Activated CD4-positive, CD25-positive, alpha-beta regulatory T cell treated with anti-CD3 and anti-CD28 coated beads, Interleukin-2, amount 50 U/mL, for 24 hours (primary cell): ENCODE results near the gene SUGP2.
A peak's percentile ranks its signal among the peaks of the same experiment; 100 is the strongest.

Experiments
- ATAC-seq, 2 donors: fragments of 150-1000 bp; cut with Tn5 transposase; one replicate each; pipeline ENCODE4 v1.10.0; 2021; ENCODE audit warnings: mild to moderate bottlenecking in 1 of 2, moderate library complexity in 1 of 2

SUGP2 gene

DNA sequence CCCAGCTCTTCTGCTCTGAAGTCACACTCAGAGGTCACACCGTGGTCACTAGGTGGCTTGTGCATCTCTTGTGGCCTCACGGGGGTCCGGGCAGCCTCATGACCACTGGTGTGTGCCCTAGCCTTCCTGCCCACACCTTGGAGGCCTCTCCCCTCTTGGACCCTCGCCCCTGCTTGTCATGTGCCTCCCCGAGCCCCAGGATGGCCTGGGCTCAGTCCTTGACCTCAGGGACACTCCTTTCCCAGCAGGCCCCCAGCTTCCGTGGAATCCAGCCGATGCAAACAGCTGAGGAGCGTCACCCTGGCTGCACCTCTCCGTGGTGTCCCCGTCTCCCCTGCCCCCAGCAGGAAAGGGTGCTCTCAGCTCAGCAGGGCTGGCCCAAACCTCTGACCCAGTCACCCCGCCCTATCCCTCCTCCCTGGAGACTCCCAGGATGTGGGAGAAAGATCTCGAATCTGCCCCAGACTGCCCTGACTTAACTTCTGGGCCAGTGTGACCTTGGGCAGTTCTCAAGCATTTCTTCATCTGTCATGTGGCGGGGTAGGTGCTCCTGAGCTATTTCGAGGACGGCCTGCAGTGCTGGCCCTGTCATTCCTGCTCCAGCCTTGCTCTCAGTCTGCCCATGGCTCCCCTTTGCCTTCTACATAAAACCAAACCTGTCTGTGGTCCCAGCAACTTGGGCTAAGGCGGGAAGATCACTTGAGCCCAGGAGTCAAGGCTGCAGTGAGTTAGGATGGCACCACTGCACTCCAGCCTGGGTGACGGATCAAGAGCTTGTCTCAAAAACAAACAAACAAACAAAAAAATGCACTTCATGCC is 25.9 kb upstream of the SUGP2 start:
- ATAC-seq = no peak

DNA sequence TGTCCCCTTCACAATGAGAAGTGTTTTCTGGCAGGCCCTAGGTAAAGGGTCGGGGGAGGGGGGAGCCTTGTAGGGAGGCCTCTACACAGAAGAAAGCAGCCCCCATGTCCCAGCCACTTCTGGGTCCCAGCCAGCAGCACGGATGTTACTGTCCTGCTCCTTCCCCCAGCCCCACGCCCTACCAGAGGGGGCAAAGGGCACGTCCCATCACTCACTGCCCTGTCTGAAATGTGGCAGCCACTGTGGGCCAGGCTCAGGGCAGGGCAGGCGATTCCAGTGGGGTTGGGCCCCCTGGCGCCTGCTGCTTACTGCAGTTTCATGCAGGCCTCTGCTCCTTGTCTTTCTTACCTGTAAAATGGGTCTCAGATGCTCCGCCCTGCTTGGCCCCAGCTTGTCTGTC is 24.4 kb upstream of the SUGP2 start:
- no peak for ATAC-seq

DNA sequence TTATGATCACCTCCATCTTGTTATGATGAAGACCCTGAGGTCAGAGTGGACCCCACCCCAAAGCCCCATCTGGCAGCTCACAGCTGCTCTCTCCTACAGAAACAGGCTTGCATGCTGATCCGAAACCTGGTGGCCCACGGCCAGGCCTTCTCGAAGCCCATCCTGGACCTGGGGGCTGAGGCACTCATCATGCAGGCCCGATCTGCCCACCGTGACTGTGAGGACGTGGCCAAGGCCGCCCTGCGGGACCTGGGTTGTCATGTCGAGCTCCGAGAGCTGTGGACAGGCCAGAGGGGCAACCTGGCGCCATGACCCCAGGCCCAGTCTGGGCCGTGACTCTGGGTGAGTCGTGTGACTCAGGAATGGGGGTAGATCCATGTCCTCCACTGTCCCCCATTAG is 24.0 kb upstream of the SUGP2 start:
- ATAC-seq = no peak

DNA sequence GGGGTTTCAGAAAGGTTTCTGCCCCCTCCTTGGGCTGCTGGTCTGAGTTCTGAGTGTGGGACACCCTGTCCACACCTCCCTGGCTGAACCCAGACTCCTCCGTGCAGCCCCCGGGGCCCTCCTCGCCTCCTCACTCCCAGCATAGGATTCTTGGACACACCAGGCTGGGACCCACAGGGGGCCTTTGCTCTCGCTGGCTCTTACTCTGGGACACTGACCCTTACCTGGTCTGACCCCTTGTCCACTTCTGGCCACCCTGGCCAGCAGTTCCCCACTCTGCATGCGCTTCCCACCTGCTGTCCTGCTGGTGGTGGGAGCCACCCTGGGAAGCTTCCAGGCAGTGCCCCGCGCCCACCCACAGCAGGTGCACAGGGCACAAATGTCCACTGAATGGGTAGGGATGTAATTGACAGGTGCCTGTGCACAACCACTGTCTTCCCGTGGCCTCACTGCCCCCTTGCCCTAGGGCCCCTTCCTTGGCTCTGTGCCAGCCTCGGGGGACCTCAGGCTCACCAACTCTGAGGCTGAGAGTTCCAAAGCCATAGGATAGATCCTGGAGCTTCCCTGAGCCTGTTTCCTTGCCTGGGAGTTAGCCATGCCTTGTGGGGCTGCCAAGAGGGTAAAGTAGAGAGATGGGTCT is 23.4 kb upstream of the SUGP2 start:
- ATAC-seq = no peak

DNA sequence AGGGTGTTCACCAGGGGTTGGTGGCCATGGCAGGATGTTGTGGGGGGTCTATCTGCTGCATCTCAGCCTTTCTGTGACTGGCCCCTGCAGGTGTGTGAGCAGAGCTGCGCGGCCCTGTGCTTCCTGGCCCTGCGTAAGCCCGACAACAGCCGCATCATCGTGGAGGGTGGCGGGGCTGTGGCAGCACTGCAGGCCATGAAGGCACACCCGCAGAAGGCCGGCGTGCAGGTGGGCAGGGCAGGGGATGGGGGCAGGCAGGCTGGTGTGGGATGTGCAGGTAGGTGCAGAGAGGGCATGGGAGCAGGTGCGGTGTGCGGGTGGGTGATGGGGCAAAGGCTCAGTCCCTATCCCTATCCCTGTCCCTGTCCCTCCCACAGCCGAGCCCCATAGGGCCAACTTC is 22.4 kb upstream of the SUGP2 start:
- no peak for ATAC-seq

DNA sequence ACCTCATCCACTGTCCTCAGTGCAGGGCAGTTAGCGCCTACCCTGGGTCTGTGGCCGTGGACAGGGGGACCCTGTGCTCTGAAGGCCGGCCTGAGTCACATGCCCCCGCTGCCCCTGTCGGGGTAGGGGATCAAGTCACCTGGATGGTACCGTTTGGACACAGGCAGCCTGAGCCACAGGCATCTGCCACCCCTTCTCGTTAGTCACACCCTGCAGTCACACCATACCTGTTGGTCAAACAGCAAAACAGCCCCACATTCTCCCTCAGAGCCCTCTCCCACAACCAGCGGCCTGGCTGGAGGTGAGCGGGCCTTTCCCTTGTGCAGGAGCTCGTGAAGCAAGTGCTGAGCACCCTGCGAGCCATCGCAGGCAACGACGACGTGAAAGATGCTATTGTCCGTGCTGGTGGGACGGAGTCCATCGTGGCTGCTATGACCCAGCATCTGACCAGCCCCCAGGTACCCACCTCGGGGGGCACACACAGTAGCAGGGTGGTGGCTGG is 21.7 kb upstream of the SUGP2 start:
- no peak for ATAC-seq

DNA sequence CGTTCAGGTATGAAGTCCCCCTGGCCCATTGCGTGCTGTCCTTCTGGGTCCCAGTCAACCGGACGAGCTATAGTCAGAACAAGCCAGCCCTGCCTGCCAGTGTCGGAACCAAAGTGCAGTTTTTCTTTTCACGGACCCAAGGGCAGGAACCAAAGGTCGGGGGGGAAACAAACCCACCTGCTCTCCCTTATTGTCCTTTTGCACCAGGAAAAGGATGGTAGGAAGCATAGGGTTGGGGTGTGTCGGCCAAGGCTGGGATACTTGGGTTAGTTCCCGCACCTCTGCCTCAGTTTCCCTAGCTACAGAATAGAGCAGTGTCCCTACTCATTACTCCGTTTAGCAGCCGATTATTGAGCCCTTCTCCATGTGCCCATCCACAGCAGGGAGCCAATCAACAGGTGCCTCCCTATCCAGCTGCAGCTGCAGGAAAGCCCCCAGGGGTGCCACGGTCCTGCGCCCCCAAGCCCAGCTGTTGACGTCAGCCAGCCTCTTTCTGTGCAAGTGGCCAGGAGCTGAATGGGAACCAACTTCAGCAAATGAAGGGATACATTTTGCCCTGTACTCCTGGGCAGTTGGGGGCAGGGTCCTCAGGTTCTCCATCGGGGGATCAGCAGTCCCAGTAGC is 21.1 kb upstream of the SUGP2 start:
- ATAC-seq = no peak

DNA sequence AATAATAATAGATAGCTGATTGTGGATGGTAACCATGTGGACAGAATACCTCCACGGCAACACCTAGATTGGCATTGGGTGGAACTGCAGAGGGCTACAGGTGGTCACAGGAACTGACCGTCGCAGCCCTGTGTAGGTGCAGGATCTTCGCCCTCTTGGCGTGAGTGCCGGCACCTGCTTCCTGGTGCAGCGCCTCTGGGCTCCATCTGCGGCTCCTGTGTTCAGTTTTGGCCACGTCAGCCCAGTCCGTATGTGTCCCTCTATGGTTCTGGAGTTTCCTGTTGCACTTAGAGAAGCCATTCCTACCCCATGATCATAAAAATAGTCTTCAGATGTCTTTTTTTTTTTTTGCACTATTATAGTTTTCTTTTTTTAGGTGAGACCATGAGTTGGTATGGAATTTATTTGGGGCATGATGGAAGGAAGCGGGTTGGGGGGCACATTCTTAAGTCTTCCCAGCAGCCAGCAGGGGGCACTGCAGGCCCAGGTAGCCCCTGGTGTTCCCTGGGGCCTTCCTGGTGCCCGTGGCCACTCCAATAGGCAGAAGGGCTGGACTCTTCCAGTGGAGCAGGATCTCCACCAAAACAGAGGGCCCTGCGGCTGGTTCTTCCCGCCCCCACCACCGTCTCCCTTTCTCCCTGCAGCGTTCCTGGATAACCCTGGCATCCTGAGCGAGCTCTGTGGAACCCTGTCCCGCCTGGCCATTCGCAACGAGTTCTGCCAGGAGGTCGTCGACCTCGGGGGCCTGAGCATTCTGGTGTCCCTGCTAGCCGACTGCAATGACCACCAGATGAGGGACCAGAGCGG is 20.4 kb upstream of the SUGP2 start:
- peak in 1 of 2 donors; percentile 60 for ATAC-seq

DNA sequence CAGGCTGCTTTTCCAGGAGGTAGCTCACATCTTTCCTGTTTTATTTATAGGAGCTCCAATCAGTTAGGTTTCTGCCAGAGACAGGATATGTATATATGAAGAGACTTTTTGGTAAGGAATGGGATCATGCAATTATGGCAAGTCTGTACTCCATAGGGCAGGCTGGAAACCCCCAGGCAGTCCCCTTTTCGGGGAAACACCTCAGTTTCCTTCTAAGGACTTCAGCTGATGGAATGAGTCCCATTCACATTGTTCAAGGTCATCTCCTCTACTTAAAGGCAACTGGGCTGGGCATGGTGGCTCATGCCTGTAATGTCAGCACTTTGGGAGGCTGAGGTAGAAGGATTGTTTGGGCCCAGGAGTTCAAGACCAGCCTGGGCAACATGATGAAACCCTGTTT is 19.6 kb upstream of the SUGP2 start:
- ATAC-seq = no peak

DNA sequence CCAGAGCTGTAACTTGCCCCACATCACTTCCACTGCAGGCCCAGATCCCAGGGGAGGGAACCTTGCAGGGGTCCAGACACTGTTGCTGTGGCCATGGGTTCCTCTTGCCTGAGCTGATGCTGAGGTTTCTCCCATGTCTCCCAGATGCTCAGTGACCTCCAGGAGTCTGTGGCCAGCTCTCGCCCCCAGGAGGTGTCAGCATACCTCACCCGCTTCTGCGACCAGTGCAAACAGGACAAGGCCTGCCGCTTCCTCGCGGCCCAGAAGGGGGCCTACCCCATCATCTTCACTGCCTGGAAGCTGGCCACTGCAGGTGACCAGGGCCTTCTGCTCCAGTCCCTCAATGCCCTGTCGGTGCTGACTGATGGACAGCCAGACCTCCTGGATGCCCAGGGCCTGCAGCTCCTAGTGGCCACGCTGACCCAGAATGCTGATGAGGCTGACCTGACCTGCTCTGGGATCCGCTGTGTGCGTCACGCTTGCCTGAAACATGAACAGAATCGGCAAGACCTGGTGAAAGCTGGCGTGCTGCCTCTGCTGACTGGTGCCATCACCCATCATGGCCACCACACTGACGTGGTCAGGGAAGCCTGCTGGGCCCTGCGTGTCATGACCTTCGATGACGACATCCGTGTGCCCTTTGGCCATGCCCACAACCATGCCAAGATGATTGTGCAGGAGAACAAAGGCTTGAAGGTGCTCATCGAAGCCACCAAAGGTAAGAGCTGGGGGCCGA is 18.3 kb upstream of the SUGP2 start:
- no peak for ATAC-seq

DNA sequence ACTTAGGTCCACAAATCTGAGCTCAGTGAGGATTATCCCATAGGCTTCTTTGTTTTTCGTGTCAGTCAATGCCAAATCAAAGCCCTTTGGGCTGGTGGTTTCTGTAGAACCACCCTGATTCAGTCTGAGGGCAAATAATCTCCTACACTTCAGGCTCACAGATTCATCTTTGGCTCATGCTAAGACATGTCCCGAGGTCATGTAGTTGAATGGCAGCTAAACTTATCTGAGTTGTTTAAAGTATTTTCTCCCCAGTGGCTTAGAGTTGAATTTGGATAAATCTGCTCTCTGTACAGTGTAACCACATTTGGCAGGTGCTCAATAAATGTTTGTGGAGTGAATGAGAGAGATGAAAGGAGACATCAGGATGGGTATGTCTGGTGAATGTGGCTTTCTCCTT is 17.4 kb upstream of the SUGP2 start:
- no peak for ATAC-seq

DNA sequence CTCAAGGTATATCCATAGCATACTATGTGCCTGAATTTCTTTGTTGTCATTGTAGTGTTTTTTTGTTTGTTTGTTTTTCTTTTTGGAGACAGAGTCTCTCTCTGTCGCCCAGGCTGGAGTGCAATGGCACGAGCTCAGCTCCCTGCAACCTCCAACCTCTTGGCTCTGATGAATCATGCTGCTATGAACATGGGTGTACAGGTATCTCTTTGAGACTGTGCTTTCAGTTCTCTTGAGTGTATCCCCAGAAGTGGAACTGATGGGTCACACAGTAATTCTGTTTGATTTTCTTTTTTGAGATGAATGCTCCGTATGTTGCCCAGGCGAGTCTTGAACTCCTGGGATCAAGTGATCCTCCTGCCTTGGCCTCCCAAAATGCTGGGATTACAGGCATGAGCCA is 16.8 kb upstream of the SUGP2 start:
- ATAC-seq = no peak

DNA sequence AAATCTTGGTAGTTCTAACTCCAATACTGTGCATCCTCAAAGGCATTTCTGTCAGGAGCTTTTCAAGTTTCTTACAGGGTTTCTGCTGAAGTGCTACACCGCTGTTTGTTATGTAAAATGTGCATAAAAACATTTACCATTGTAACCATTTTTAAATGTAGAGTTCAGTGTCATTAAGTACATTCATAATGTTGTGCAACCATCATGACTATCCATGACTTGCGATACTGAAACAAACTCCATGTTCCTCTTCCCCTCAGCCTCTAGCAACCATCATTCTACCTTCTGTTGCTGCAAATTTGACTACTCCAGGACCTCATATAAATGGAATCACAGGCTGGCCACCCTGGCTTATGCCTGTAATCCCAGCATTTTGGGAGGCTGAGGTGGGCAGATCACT is 16.1 kb upstream of the SUGP2 start:
- ATAC-seq = no peak

DNA sequence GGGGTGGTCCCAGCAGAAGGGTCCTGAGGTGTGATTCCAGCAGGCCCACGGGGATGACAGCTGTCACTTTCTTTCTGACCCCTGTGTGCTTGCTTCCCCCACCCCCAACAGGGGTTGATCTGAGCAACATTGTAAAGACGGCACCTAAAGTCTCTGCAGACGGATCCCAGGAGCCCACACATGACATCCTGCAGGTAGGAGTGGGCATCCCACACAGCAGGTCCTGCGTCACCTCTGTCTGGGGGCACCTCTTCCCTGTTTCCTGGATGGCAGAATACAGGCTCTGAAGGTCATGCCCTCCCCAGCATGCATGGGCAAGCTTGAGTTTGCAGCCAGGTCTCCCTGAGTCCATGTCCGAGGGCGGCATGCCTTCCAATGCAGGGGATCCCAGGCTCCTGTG is 10.6 kb upstream of the SUGP2 start:
- ATAC-seq = no peak

DNA sequence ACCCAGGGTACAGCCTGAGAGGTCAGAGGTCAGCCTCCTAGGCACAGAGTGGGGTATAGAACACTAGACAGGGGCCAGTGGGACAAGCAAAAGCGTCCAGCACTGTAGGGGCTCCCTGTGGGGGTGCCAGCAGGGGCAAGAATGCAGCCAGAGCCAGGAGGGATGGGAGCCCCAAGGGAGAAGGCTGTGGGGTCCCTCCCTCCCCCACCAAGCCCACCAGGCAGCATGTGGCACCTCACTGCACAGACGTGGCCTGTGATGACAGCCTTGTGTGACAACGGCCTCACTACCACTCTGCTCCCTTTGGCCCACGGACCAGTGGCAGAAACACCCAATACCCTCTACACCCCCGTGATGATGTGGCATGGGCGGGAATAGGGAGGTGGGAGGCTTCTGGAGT is 10.2 kb upstream of the SUGP2 start:
- ATAC-seq = no peak

DNA sequence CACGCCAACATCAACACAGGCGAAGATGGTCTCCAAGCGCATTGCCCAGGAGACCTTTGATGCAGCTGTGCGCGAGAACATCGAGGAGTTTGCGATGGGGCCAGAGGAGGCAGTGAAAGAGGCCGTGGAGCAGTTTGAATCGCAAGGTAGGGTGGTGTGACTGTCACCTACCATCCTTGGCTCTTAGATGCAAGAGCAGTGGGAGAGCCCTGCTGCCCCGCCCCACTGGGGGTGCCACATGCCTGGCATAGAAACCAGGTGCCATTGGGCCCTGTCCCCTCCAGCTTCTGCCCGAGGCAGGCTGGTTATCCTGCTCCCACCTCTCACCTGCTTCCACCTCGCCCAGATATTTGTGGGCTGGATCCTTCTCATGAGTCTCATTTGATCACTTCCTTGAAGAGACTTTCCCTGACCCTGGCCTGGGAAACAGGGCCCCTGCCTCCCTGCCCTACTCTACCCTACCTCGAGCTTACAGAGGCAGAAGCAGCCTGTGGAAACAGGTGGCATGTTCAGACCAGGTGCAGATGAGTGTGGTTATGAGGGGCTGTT is 9.5 kb upstream of the SUGP2 start:
- no peak for ATAC-seq

DNA sequence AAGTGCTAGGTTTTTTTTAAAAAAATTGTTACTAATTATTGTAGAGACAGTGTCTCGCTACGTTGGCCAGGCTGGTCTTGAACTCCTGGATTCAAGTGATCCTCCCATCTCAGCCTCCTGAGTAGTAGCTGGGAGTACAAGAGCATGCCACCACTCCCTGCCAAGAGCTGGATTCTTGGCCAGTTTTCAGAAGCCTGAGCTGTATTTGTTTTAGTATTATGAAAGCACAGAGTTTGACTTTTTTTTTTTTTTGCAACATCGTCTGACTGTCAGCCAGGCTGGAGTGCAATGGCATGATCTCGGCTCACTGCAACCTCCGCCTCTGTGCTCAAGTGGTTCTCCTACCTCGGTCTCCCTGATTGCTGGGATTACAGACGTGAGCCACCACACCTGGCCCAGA is 7.1 kb upstream of the SUGP2 start:
- ATAC-seq = no peak

DNA sequence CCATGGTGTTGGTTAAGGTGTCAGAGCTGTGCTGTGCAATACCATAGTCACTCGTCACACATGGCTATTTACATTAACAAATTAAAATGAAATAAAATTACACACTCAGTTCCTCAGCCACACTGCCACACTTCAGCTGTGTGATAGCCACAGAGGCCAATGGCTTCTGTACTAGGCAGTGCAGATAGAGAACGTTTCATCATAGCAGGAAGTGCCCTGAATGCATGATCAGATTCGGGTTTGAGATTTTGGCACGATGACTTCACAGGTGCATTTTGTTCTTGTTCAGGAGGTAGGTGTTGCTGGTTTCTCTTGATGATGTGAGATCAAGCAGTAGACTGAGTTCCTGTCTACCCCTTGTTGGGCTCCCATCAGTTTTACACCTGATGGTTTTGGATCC is 6.6 kb upstream of the SUGP2 start:
- ATAC-seq = peak; percentile 41 to 48

DNA sequence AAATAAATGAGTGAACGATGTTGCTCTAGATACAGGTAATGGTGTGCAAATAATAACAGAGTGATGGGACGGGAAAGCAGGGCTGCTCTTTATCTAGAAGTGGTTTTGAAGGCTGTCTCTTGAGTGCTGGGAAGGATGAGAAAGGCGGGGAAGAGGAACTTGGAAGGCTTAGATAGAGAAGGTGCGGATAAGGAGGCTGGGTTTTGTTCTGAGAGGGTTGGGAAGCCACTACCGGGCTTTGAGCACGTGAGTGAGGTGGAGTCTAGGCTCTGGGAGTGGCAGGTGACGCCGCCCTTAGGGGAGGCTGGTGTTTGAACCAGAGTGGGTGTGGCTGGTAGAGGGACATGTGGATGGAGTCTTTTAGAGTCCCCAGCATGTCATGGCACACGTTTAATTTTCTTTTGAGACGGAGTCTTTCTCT is 897 bp upstream of the SUGP2 start:
- peak; percentile 74 to 76 for ATAC-seq

DNA sequence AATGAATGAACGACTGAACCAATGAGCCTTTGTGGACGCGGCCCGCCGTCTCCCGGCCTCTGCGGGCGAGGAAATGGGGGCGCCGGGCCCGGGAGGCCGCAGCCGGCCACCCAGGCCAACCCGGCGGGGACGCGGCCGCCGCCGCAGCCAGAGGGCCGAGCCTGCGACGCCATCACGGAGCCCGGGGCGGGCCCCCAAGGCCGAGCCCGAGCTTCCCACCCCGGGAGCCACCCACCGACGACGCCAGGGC is 216 bp downstream of the SUGP2 start:
- ATAC-seq = no peak

DNA sequence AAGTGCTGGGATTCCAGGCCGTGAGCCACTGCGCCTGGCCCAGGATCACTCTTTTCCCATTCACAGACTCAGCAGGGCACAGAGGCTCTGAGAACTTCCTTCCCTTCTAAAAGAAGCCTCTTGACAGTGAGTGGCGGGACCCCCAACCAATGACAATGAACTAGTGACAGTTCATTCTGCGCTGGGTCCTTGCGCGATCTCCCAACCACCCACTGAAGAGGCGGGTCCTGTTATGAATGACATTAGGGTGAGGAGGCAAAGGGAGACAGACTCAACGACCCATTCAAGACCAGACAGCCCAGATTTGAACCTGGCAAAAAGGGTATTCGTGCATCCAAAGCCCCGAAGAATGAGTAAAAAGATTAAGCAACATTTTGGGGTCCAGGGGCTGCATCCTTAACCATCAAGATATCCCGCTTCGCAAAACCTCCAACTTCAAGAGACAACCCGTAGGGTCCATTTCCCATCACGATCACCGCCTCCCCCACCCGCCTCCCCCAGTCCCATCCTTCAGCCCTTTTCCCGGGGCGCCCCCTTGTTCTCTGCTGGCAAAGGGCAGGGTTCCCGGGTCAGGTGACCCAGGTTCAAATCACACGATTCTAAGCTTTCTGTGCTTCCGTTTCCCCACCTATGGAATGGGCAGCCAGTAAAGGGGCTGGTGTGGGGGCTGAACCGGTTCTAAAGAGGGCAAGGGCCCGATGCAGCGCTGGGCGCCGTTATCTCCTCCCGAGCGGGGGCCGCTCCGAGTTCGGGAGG is 719 bp downstream of the SUGP2 start:
- ATAC-seq = peak; percentile 42 to 53

DNA sequence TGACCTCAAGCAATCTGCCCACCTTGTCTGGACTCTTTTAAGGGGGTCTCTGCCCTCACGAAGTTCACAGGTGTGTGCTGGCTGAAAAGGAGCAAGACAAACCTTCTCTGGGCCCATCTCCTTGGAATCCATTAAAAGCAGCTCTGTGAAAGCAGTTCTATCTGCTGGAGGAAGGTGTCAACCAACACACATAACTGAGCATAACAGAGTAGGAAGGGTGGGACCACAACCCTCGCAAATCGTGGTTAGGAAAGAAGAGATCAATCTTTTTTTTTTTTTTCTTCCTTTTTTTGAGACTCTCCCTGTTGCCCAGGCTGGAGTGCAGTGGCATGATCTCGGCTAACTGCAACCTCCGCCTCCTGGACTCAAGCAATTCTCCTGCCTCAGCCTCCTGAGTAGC is 1.4 kb downstream of the SUGP2 start:
- ATAC-seq = no peak
